Superior temporal gyrus (tissue), 1 donor: Measurements from ENCODE around the gene NPL.

Source experiments
- DNase-seq: peaks from one replicate; pipeline ENCODE4 v3.0.0-alpha.2; 2016; ENCODE audit errors: extremely low spot score

NPL gene, protein sequence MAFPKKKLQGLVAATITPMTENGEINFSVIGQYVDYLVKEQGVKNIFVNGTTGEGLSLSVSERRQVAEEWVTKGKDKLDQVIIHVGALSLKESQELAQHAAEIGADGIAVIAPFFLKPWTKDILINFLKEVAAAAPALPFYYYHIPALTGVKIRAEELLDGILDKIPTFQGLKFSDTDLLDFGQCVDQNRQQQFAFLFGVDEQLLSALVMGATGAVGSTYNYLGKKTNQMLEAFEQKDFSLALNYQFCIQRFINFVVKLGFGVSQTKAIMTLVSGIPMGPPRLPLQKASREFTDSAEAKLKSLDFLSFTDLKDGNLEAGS

GRCh38 chr1:182789138-182790076, at the start of gene NPL:
Gene NPL (plus strand): TSS chr1:182789773. CDS start chr1:182794372, 4,599 bp downstream.
- DNase-seq, result peak; percentile 80

DNA sequence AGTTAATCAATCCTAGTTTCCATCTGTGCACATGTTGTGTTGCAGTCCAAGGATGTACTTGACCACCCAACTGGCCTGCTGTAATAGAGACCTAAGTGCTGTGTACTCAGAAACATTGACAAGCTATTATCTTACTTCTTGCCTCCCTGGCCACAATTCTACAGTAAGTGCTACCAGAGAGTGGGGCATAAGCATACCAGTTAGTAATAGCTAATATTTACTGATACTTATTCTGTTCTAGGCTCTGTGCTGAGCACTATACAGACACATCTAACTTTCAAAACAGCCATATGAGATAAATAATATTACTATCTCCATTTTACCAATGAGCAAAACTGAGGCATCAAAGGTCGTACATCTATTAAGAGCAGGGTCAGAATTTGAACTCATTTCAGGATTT, 49.5 kb upstream of the NPL start:
- DNase-seq, result no peak

DNA sequence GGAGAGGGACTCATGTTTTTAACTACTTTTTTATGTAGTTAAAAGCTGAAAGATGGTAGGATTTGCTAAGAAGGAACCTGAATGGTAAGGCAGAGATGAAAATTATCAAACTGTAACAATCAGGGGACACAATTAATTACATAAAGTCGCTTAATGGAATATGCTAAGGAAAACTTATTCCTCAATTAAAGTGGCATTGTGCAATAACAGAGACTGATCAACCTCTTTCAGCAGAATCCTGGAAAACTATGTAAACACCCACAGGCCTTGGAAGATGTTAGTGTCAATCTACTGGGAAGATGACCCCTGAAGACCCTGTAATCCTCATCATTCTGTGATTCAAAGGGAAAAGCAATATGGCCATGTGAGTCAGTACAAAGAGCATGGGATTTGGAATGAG, 46.8 kb upstream of the NPL start:
- no peak for DNase-seq

DNA sequence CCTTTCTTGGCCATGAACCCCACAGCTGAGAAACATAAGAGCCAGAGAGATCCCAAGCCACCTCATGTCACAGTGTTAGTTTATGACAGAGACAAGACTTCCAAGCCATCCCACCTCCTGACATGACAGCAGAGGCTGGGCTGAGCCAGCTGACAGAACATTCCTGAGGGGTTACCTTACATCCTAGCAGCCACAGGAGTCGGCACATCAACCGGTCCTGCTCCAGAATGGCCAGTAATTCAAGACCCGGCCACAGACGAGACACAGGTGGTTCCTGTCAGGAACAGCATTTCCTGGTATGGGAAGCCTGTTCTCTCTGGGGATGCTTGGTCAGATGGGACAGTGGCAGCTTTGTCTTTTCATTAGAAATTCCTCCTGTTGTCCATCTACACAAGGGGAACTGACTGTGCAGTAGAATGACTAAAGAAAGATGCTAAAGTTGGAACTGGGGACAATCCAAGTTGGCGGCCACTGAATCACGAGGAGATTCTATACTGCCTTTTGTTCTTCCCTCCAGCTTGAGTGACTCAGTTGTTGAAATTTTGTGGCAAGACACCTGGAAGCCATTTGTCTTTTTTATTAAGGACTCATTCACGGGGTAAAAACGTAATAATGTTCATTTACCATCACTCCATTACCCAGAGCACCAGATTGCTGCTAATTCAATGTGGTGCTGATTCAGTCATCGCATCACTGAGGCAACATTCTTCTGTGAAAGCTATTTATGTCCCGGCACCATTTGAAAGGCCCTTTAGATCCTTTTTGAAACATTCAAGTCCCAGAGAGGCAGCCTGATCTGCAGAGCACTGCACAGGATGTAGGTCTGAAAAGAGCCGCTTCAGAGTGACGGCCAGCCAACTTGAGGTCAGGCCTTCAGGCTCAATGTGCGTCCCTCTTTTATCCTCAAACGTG, 37.2 kb upstream of the NPL start:
- peak; percentile 82 for DNase-seq

DNA sequence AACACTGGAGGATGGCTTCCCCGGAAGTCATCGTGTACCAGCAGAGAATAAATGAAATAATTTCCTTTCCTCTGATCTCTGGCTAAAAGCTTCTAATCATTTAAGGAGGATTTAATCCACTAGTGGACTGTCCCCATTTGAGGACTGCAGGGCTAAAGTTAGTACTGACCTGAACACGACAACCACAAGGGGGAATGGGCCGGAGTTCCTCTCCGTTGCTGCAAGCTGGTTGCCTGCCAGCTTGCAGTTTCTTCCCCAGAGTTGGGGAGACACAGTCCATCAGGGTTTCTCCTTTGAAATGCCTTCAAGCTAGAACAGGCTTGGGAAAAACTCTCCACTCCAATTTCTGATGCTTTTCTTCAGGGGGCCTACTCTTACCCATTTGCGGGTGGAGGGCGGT, 35.5 kb upstream of the NPL start:
- DNase-seq, result no peak

DNA sequence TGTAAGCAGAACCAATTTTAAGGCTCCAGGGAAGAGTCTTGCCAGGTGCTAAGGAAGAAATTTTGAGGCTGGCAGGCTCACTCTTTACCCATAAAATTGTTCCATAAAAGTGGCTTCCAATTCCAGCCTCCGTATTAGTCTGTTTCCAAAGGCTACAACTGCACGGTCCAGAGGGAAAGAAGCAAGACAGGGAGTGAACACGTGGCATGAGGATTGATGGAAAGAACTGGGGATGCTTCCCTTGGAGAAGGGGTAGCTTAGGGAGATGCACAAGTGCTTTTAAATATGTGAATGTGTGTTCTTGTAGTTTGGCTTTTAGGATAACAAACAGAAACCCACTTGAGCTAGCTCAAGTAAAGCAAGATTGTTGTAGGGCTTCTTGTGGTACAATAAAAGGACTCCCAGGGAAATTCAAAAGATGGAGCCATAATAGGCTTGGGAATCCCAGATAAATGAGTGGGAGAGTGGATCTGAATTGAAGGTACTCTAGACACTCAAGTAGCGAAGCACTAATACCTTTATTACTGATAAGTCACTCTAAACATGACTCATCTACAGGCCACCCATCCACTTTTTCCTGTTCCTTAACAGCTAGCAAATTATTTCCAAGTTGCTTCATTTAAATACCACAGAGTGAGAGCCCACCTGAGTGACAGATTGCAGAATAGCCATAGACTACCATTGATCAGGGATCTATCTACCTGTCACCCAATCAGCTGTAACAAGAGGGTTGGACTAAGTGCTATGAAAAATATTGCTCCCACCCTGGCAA, 34.8 kb upstream of the NPL start:
- no peak for DNase-seq

DNA sequence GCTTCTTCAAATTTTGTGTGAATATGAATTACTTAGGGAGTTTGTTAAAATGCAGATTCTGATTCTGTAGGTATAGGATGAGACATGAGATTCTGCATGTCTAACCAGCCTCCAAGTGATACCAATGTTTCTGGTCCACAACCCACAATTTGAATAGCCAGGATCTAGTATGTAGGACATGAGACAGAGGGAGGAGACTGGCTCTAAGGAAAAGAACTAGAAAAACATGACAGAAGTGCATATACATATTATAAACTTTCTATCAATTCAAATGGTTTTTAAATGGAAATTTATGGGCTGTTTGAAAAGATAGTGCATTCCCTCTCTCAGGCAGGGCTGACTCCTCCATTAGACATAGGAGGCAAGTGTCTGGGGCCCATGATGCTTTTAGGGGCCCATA, 33.9 kb upstream of the NPL start:
- no peak for DNase-seq

GRCh38 chr1:182756423-182756822, 33.1 kb upstream of the NPL start:
- no peak for DNase-seq

DNA sequence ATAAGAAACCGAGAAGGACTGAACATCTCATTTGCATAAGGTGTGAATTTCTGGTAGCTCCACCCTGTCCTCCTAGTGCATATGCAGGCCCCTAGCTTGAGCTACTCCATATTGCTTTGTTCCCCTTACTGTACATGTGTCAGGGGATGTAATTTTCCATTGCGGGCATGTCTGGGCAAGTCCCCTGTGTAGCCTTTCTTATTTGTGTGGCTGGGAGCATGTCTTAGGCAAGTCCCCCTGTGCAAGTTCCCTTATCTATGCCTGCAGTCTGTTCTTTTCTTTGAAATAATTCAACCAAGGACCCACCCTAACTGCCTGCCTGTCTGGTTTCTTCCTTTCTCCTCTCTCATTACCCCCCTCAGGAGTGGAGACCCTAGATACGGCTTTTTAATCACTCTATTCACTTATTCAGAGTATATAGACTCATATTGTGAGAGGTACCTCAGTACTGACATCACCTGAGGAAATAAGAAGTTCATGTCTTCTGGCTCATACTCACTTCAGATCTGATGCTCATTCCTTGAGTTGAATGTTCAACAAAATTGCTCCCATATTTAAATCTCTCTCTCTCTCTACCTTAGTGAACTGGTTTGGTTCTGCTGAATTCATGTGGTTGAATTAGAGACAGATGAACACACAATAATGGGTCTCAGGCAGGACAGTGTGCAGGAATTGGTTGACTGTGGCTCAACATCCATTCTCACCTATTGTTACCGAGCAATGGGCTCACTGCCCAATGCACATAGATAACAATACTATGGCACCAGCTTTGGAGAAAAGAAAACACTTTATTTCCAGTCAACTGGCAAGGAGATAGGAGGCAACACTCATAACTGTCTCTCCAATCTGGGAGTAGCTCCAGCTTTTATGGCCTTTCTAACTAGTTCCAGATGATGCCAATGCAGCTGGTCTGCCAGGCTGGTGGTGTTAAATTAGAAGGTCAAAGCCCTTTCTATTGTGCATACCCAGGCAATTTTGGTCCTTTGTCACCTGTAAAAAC, 27.9 kb upstream of the NPL start:
- DNase-seq, result peak; percentile 66

- DNase-seq, result peak; percentile 65
These were observed 27.0 kb upstream of the NPL start for GRCh38 chr1:182762536-182762935.

DNA sequence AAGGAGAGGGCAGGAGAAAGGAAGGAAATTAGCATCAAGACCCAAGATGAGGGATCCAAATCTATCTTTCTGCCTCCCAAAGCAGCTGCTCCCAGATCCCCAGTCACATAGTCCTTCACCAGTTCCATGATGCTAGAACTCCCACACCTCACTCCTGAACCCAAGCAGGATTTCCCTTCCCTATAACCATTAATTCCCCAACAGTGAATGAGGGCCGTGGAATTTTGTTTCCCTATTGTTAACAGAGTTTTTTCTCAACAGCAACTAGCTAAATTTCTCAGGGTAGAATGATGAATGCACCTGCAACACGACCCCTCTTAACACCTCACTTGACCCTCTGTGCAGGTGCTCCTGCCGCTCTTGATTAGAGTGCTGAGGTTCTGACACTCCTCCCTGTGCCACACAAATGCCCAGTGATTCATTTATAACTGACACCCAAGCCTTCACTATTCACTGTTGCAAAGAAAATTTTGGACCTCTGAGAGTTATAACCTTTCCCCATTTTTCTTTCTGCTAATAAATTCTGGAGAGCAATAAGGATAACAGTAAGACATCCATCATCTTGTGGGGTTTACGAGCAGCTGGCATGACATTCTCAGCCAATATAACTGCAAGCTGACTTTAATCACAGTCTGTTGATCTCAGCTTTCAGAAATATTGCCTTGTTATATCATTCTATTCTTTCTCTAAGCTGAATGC, 25.4 kb upstream of the NPL start:
- no peak for DNase-seq

- DNase-seq, result no peak
These were observed 24.2 kb upstream of the NPL start for GRCh38 chr1:182765391-182765790.

DNA sequence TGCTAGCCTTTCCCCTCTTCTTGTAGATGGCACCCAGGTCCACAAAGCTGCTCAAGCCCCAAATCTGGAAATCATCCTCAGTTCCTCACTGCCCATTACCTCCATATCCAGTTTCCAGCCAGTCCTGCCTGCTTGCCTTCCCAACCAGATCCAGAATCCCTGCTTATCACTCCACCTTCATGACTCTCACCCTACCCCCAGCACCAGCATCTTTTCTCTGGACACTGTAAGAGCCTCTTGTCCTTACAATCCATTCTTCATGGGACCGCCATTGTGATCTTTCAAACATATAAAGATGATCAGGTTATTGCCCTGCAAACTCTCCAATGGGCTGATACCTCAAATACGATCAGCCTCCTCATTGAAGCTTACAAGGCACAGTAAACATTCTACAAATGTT, 23.5 kb upstream of the NPL start:
- DNase-seq, result no peak

DNA sequence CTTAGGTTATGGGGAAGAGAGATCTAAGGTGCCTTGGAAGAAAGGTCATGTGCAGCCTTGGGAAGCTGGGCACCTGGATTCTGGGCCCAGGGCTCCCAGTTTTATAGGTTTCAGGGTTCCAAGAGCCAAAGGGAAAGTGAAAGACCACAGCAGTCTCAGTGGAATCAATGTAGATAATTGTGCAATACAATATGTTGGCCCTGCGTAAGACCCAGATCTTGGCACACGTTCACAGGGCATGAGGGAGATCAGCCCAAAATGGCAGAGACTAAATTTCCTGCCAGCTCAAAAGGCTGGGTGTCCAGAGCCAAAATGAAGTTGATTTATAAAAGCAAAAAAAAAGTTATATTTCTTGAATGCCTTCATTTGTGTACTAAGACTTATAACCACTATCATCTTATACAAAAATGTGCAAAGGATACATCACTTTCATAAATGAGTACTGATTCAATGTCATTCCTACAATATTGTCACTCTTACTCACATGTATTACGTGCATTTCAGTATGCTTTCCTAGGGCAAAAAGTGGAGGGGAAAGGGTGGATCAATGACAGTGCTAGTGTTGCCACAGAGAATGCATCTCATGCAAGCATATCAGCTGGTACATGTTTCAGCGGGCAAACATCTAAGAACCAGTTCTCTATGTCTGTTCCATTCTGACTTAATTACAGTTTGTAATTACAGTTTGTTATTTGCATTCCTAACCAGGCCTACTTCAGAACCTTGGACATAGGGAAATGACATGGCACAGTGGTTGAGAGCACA, 22.5 kb upstream of the NPL start:
- DNase-seq, result no peak

GRCh38 chr1:182768963-182769362, 20.6 kb upstream of the NPL start:
- DNase-seq, result no peak

DNA sequence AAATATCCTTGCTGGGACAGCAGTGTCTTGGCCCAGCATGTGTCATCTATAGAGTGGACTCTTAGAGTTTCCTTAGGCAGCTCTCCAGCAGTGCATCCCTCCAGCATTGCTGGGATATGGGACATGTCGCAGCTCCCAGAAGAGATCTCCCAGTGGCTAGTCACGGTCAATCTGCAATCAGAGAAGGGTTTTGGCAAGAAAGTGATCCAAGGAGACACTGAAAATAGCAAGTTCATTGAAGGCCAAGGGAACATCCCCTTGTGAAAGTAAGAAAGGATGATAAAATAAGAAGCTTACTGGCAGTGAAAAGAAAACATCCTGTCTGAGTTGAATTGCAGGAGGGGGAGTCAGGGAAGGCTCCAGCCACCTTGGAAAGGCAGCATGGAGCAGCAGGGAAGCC, 19.3 kb upstream of the NPL start:
- DNase-seq, result no peak

GRCh38 chr1:182771187-182771984, 18.2 kb upstream of the NPL start:
- DNase-seq, result no peak

DNA sequence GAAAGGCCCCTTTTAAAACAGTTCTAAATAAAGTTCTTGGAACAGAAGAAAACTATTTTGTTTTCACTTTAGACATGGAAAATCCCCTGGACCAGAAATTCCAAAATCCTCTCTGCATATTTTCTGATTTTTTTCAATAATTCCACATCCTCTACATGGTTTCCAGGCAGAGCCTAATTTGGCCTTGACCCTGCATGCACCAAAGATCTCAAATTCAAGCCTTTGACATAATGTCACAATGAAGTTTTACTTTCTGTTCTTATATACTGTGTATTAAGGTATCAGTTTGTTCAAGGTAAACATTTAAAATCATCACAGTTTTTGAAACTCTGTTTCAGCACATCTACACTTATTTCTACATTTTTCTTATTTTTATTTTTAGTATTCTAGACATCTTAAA, 12.2 kb upstream of the NPL start:
- no peak for DNase-seq
